Measurements from ENCODE around the gene ADGRL3.

DNA sequence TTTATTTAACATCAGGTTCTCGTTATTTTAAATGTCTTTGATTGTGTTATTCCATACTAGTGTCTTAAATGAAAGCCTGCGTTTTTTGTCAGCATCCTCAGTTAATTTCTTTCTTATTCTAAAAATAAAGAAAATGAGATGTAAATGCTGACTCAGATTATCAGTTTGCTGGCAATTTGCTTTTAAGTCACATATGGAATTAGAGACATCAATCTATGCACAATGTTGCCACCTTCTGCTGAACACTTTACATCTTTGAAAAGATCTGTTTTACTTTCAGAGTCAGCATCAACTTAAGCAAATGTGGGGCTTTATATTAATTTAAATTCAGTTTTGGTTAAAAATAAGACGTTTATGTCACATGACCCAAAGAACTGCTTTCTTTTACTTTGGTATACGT lies 99.2 kb downstream of the ADGRL3 start:
- TF ChIP-seq, protein P1, sequence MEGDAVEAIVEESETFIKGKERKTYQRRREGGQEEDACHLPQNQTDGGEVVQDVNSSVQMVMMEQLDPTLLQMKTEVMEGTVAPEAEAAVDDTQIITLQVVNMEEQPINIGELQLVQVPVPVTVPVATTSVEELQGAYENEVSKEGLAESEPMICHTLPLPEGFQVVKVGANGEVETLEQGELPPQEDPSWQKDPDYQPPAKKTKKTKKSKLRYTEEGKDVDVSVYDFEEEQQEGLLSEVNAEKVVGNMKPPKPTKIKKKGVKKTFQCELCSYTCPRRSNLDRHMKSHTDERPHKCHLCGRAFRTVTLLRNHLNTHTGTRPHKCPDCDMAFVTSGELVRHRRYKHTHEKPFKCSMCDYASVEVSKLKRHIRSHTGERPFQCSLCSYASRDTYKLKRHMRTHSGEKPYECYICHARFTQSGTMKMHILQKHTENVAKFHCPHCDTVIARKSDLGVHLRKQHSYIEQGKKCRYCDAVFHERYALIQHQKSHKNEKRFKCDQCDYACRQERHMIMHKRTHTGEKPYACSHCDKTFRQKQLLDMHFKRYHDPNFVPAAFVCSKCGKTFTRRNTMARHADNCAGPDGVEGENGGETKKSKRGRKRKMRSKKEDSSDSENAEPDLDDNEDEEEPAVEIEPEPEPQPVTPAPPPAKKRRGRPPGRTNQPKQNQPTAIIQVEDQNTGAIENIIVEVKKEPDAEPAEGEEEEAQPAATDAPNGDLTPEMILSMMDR (IDR thresholded peaks at IDR 0.05), result no peak
- TF ChIP-seq POLR2AphosphoS5 (IDR thresholded peaks at IDR 0.05), result no peak
- TF ChIP-seq EP300 (IDR thresholded peaks at IDR 0.05; ENCODE audit: low read depth), result no peak

Measured in transverse colon (tissue), 4 donors.